Measurements from ENCODE around the gene NPAS3. TPM values are rescaled to one million over a fixed set of nuclear protein-coding genes. Genes with fewer than 3 reads are reported as not detected.

Gene NPAS3
- total and polyA plus RNA-seq, 10 donors, result 0.13 to 9.5 (median 2.9) TPM

- Histone ChIP-seq H3K27me3 (replicated peaks in 1 of 7) (no peaks in the 10 kb centered on the region), H3K27ac (no peak overlapping the region), H3K9me3 (no peaks in the 10 kb centered on the region), H3K36me3 (no peaks in the 10 kb centered on the region), H3K4me1 (no peaks in the 10 kb centered on the region), H3K4me3 (no peak overlapping the region)
- WGBS, 5 donors, result 57 to 60% (median 59%) methylated on average over 4 of the region's 4 CpGs
- intact Hi-C loops (cut with DNase I; ENCODE audit: low total_unique reads), result no loop called here
- TF ChIP-seq CTCF (IDR thresholded peaks at IDR 0.05 in 8 of 11, conservative IDR thresholded peaks at IDR 0.05 in 3 of 11) (no peak), POLR2A (IDR thresholded peaks at IDR 0.05) (no peak), POLR2AphosphoS5 (IDR thresholded peaks at IDR 0.05) (no peak)
- DNase-seq, result no peak
Observed at GRCh38 chr14:33590891-33591630, 652.4 kb downstream of the NPAS3 start.

- H3K27ac ChIP-seq, result no peak overlapping the region
- no peaks in the 10 kb centered on the region for H3K27me3 ChIP-seq (replicated peaks in 1 of 7)
- TF ChIP-seq CTCF (IDR thresholded peaks at IDR 0.05 in 8 of 11, conservative IDR thresholded peaks at IDR 0.05 in 3 of 11) (no peak), POLR2AphosphoS5 (IDR thresholded peaks at IDR 0.05) (no peak), POLR2A (IDR thresholded peaks at IDR 0.05) (no peak)
- no peak for DNase-seq
- H3K4me1 ChIP-seq, result no peaks in the 10 kb centered on the region
- no peak overlapping the region for H3K4me3 ChIP-seq
- no peaks in the 10 kb centered on the region for H3K36me3 ChIP-seq
- intact Hi-C loops (cut with DNase I; ENCODE audit: low total_unique reads), result no loop called here
- WGBS, 5 donors, result 84 to 93% (median 91%) methylated on average over 2 of the region's 2 CpGs
- no peaks in the 10 kb centered on the region for H3K9me3 ChIP-seq
Observed at GRCh38 chr14:33592297-33592696, 653.6 kb downstream of the NPAS3 start.

GRCh38 chr14:33596211-33597080 lies 657.8 kb downstream of the NPAS3 start:
- H3K4me1 ChIP-seq, result no peaks in the 10 kb centered on the region
- H3K9me3 ChIP-seq, result no peaks in the 10 kb centered on the region
- H3K4me3 ChIP-seq, result no peak overlapping the region
- H3K36me3 ChIP-seq, result no peaks in the 10 kb centered on the region
- TF ChIP-seq POLR2AphosphoS5 (IDR thresholded peaks at IDR 0.05) (no peak), POLR2A (IDR thresholded peaks at IDR 0.05) (no peak), CTCF (IDR thresholded peaks at IDR 0.05 in 8 of 11, conservative IDR thresholded peaks at IDR 0.05 in 3 of 11) (no peak)
- intact Hi-C loops (cut with DNase I; ENCODE audit: low total_unique reads), result no loop called here
- no peaks in the 10 kb centered on the region for H3K27me3 ChIP-seq (replicated peaks in 1 of 7)
- WGBS, 5 donors, result 83 to 93% (median 88%) methylated on average over 8 of the region's 8 CpGs
- H3K27ac ChIP-seq, result no peak overlapping the region
- DNase-seq, result no peak

- no peaks in the 10 kb centered on the region for H3K9me3 ChIP-seq
- H3K4me3 ChIP-seq, result no peak overlapping the region
- H3K27ac ChIP-seq, result no peak overlapping the region
- 88 to 94% (median 91%) methylated on average over 2 of the region's 2 CpGs for WGBS, 5 donors
- intact Hi-C loops (cut with DNase I; ENCODE audit: low total_unique reads), result no loop called here
- H3K4me1 ChIP-seq, result no peaks in the 10 kb centered on the region
- no peaks in the 10 kb centered on the region for H3K27me3 ChIP-seq (replicated peaks in 1 of 7)
- no peaks in the 10 kb centered on the region for H3K36me3 ChIP-seq
- TF ChIP-seq CTCF (IDR thresholded peaks at IDR 0.05 in 8 of 11, conservative IDR thresholded peaks at IDR 0.05 in 3 of 11), result no peak
- TF ChIP-seq POLR2AphosphoS5 (IDR thresholded peaks at IDR 0.05), result no peak
- TF ChIP-seq POLR2A (IDR thresholded peaks at IDR 0.05), result no peak
- no peak for DNase-seq
Observed at GRCh38 chr14:33598582-33598981, 659.9 kb downstream of the NPAS3 start.
